RWPE2 (cell line): ENCODE measurements around the gene DNAH11.

ENCODE experiments used
- ATAC-seq: fragments of 200-7000 bp; cut with Tn5 transposase; 3 replicates; pipeline ENCODE4 v1.9.1; 2021; ENCODE audit warnings: low read depth
- DNase-seq: peaks from one replicate; pipeline ENCODE4 v3.0.0-alpha.2; 2020; ENCODE audit warnings: low spot score
- H3K27ac ChIP-seq: fragments of 450-650 bp; 2 replicates; pipeline ENCODE4 v1.5.1; 2017; ENCODE audit warnings: mild to moderate bottlenecking; ENCODE audit not compliant: poor library complexity, severe bottlenecking
- H3K27me3 ChIP-seq: fragments of 250-450 bp; sonication (Bioruptor Pico); 2 replicates; pipeline ENCODE4 v1.5.1; 2021; ENCODE audit warnings: mild to moderate bottlenecking, moderate library complexity; ENCODE audit not compliant: insufficient read depth, poor library complexity, severe bottlenecking
- H3K36me3 ChIP-seq: fragments of 250-450 bp; sonication (Bioruptor Pico); 2 replicates; pipeline ENCODE4 v1.5.1; 2020; ENCODE audit warnings: low read depth, mild to moderate bottlenecking, moderate library complexity
- H3K4me1 ChIP-seq: fragments of 250-450 bp; sonication (Bioruptor Pico); 2 replicates; pipeline ENCODE4 v1.5.1; 2021; ENCODE audit warnings: mild to moderate bottlenecking, moderate library complexity; ENCODE audit not compliant: insufficient read depth, poor library complexity, severe bottlenecking
- H3K4me3 ChIP-seq: fragments of 250-450 bp; sonication (Bioruptor Pico); 2 replicates; pipeline ENCODE4 v1.5.1; 2021; ENCODE audit warnings: mild to moderate bottlenecking, moderate library complexity; ENCODE audit not compliant: severe bottlenecking
- H3K9me3 ChIP-seq: fragments of 250-450 bp; sonication (Bioruptor Pico); 2 replicates; pipeline ENCODE4 v1.5.1; 2021; ENCODE audit warnings: mild to moderate bottlenecking, moderate library complexity; ENCODE audit not compliant: severe bottlenecking
- CTCF ChIP-seq: fragments of 450-650 bp; IDR thresholded peaks from one replicate; pipeline ENCODE4 v1.5.1; 2017; ENCODE audit warnings: mild to moderate bottlenecking, moderate library complexity; ENCODE audit not compliant: poor library complexity, severe bottlenecking

DNAH11 gene

GRCh38 chr7:21542891-21543527, at the start of gene DNAH11:
Gene DNAH11 (plus strand): TSS chr7:21543039. CDS start chr7:21543246, 207 bp downstream.
- Histone ChIP-seq H3K27ac (peak within 1 kb of the TSS; percentile 37), H3K4me1 (peaks cover 14% of the 10 kb centered on the region), H3K36me3 (no peaks in the 10 kb centered on the region; the same call in 1 of the 2 replicates), H3K27me3 (no peaks in the 10 kb centered on the region), H3K4me3 (peak within 1 kb of the TSS; percentile 55), H3K9me3 (no peaks in the 10 kb centered on the region)
- no peak for TF ChIP-seq CTCF
- ATAC-seq (peak; percentile 89), DNase-seq (no peak)

- DNase-seq (no peak), ATAC-seq (no peak)
- Histone ChIP-seq H3K36me3 (no peaks in the 10 kb centered on the region), H3K4me3 (no peak overlapping the region), H3K27ac (no peak overlapping the region), H3K9me3 (peaks cover 17% of the 10 kb centered on the region), H3K27me3 (no peaks in the 10 kb centered on the region), H3K4me1 (no peaks in the 10 kb centered on the region)
- TF ChIP-seq CTCF: no peak
These were observed 47.1 kb upstream of the DNAH11 start for GRCh38 chr7:21495731-21496130.

- TF ChIP-seq CTCF: no peak
- no peak for ATAC-seq
- Histone ChIP-seq H3K4me1 (no peaks in the 10 kb centered on the region), H3K27ac (no peak overlapping the region), H3K9me3 (peaks cover 11% of the 10 kb centered on the region), H3K27me3 (no peaks in the 10 kb centered on the region), H3K36me3 (no peaks in the 10 kb centered on the region), H3K4me3 (no peak overlapping the region)
- no peak for DNase-seq
These were observed 45.8 kb upstream of the DNAH11 start for GRCh38 chr7:21497072-21497471.

GRCh38 chr7:21500117-21500832, 42.6 kb upstream of the DNAH11 start:
- no peaks in the 10 kb centered on the region for H3K36me3 ChIP-seq
- H3K27me3 ChIP-seq: no peaks in the 10 kb centered on the region
- H3K4me3 ChIP-seq: no peak overlapping the region
- H3K9me3 ChIP-seq: no peaks in the 10 kb centered on the region
- H3K4me1 ChIP-seq: no peaks in the 10 kb centered on the region
- no peak overlapping the region for H3K27ac ChIP-seq
- TF ChIP-seq CTCF: no peak
- no peak for DNase-seq
- no peak for ATAC-seq

- ATAC-seq (no peak), DNase-seq (no peak)
- Histone ChIP-seq H3K27me3 (no peaks in the 10 kb centered on the region), H3K4me3 (no peak overlapping the region), H3K4me1 (no peaks in the 10 kb centered on the region), H3K9me3 (no peaks in the 10 kb centered on the region), H3K36me3 (0 out of 2 replicates have a peak, but pooled peaks cover 2% of the 10 kb centered on the region), H3K27ac (no peak overlapping the region)
- TF ChIP-seq CTCF: no peak
These were observed 38.8 kb upstream of the DNAH11 start for GRCh38 chr7:21504021-21504420.
